Esophagus squamous epithelium (tissue), 5 donors: Measurements from ENCODE around the gene ZGPAT. TPM values are rescaled to one million over a fixed set of nuclear protein-coding genes. Genes with fewer than 3 reads are reported as not detected.
"Not testable (repeated sequence)": the region's sequence is repeated elsewhere in the genome, so short reads cannot be mapped to it uniquely, and the experiment has no call there.

Experiments used
- DNase-seq: peaks from one replicate; lab custom pipeline; 2025; lab: John Stamatoyannopoulos, UW
- H3K27ac ChIP-seq, 4 donors: fragments of 200-600 bp; sonication (generic); one replicate each; pipeline ENCODE4 v1.5.1; 2016 to 2019; ENCODE audit warnings: mild to moderate bottlenecking in 1 of 4
- H3K27me3 ChIP-seq, 4 donors: fragments of 200-600 bp; sonication (generic); 1 replicate in 3 of 4; 2 replicates in 1 of 4; pipeline versions ENCODE4 v1.5.1 to v1.6.0; 2017 to 2021; ENCODE audit warnings: antibody characterized with exemption in 1 of 4
- H3K36me3 ChIP-seq, 3 donors: fragments of 200-600 bp; sonication (generic); one replicate each; pipeline ENCODE4 v1.5.1; 2016 to 2019
- H3K4me1 ChIP-seq, 3 donors: fragments of 200-600 bp; sonication (generic); one replicate each; pipeline ENCODE4 v1.5.1; 2017 to 2019
- H3K4me3 ChIP-seq, 4 donors: fragments of 200-600 bp; sonication (generic); 1 replicate in 3 of 4; 2 replicates in 1 of 4; pipeline ENCODE4 v1.5.1; 2016 to 2019; ENCODE audit warnings: mild to moderate bottlenecking in 2 of 4, moderate library complexity in 1 of 4
- H3K9me3 ChIP-seq, 3 donors: fragments of 200-600 bp; sonication (generic); one replicate each; pipeline ENCODE4 v1.5.1; 2016 to 2019
- POLR2A ChIP-seq, 4 donors: fragments of 450-650 bp; IDR thresholded peaks; one replicate each; pipeline ENCODE4 v1.6.1; 2017; ENCODE audit warnings: antibody characterized with exemption in 4 of 4, mild to moderate bottlenecking in 4 of 4, moderate library complexity in 3 of 4
- WGBS, 2 donors: methylation state at CpG; one replicate each; pipeline ENCODE4 v1.1.5; 2018; 5-methylcytosine and 5-hydroxymethylcytosine counted together
- intact Hi-C: fragments of 100-400 bp; cut with DNase I; formaldehyde crosslinking; loops from one replicate; pipeline ENCODE4 v1.15.0; 2022
- total RNA-seq, 4 donors: library from RNA; depleted of rRNA; stranded (reverse); fragments of >200 nt; gene quantifications; one replicate each; pipeline ENCODE4 v1.1.0, GENCODE V29; 2016
- TF ChIP-seq, protein P1 (sequence below), 6 experiments: fragments of 450-650 bp in 4 of 6; fragments of 200-600 bp in 2 of 6; sonication (generic) in 2 of 6; IDR thresholded peaks; one replicate each; pipeline ENCODE4 v1.5.1; 2016 to 2019; ENCODE audit warnings: antibody characterized with exemption in 6 of 6, mild to moderate bottlenecking in 4 of 6, moderate library complexity in 4 of 6
- donor health status: DM: yes; HTN: yes; CAD: no.

The ZGPAT gene, protein sequence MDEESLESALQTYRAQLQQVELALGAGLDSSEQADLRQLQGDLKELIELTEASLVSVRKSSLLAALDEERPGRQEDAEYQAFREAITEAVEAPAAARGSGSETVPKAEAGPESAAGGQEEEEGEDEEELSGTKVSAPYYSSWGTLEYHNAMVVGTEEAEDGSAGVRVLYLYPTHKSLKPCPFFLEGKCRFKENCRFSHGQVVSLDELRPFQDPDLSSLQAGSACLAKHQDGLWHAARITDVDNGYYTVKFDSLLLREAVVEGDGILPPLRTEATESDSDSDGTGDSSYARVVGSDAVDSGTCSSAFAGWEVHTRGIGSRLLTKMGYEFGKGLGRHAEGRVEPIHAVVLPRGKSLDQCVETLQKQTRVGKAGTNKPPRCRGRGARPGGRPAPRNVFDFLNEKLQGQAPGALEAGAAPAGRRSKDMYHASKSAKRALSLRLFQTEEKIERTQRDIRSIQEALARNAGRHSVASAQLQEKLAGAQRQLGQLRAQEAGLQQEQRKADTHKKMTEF
- 10 to 100 TPM; 25.4 to 31.9 (median 28.3) TPM for total RNA-seq

DNA sequence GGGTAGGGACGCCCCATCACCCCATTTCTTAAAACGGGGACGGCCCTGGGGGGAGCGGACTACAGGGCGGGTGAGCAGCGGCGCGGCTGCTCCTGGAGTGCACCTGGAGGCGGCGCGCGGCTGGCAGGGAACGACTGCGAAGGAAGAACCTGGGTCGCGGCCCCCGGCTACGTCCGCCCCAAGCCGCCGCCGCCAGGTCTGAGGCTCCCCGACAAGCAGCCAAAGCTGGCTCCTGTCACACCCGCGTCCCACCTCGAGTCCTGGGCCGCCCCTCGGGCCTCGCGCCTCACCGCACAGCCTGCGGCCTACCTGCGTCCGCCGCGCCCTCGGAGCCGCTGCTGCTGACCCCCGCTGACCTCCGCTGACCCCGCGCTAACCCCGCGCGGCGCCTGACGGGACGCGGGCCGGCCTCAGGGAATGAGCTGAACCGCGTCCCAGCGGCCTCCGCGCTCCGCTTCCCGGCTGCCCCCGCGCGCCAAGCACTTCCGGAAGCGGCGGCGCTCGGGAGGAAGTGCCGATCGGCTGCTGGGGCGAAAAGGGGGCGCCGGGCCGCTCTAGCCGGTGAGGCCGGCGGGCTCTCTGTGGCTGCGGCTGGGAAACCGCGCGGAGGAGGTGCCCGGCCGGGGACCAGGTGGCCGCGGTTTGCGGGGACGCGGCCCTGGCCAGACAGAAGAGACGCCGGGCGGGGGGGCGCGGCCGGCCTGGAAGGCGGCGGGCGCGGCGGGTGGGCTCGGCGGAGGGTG is at the start of gene ZGPAT, which contains the start of gene ARFRP1:
ZGPAT (plus strand) TSS at position 482 of the 743 bp plus-strand sequence. CDS start 542 bp downstream, outside the sequence.
ARFRP1 (minus strand) TSS at position 419 of the 743 bp plus-strand sequence. CDS start 885 bp downstream, outside the sequence.
- Histone ChIP-seq H3K27me3 (no peaks in the 10 kb centered on the region), H3K27ac (peak within 1 kb of the TSS; percentile 91 to 98 (median 94)), H3K4me3 (peak within 1 kb of the TSS; percentile 66 to 98 (median 88)), H3K36me3 (peaks cover 10 to 77% (median 29%) of the 10 kb centered on the region in 3 donors), H3K4me1 (peaks cover 22 to 43% (median 23%) of the 10 kb centered on the region in 3 donors), H3K9me3 (no peaks in the 10 kb centered on the region)
- no CpG with 5 or more reads among the region's 98 CpGs for whole genome bisulfite sequencing, 2 donors
- peak in 3 of 4 donors; percentile 57 to 71 (median 65) for TF ChIP-seq POLR2A (IDR thresholded peaks at IDR 0.05)
- TF ChIP-seq, protein P1, sequence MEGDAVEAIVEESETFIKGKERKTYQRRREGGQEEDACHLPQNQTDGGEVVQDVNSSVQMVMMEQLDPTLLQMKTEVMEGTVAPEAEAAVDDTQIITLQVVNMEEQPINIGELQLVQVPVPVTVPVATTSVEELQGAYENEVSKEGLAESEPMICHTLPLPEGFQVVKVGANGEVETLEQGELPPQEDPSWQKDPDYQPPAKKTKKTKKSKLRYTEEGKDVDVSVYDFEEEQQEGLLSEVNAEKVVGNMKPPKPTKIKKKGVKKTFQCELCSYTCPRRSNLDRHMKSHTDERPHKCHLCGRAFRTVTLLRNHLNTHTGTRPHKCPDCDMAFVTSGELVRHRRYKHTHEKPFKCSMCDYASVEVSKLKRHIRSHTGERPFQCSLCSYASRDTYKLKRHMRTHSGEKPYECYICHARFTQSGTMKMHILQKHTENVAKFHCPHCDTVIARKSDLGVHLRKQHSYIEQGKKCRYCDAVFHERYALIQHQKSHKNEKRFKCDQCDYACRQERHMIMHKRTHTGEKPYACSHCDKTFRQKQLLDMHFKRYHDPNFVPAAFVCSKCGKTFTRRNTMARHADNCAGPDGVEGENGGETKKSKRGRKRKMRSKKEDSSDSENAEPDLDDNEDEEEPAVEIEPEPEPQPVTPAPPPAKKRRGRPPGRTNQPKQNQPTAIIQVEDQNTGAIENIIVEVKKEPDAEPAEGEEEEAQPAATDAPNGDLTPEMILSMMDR (IDR thresholded peaks at IDR 0.05) = peak in 2 of 6 experiments; percentile 22 to 45
- no peak for DNase-seq
- intact Hi-C loops = no loop called here

DNA sequence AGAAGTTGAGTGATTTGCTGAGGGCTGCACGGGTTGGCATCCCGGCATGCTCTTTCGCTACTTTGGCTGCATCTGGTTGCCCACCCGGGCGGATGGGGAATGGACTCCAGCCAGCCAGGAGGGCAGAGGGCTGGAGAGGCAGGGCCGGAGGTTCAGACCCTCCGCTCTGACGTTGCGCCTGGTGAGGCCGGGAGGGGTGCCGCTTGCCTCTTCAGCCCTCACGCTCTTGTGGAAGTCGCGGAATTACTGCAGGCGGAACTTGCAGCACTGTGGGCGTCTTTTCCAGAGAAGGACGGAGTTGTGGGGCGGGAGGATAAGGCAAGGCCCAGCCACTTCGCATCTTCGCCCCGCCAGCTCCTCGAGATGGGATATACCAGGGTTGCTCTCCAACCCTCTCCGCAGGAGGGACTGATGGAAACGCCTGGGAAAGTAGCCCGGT is 49.1 kb upstream of the ZGPAT start:
- Histone ChIP-seq H3K27ac (peak overlapping the region; percentile 82 to 91 (median 90)), H3K4me3 (peak overlapping the region; percentile 63 to 89 (median 82)), H3K9me3 (no peaks in the 10 kb centered on the region), H3K36me3 (peaks cover 10 to 35% (median 12%) of the 10 kb centered on the region in 3 donors), H3K4me1 (peaks cover 18 to 37% (median 19%) of the 10 kb centered on the region in 3 donors), H3K27me3 (no peaks in the 10 kb centered on the region)
- intact Hi-C loops = no loop called here
- TF ChIP-seq, protein P1 (IDR thresholded peaks at IDR 0.05) = no peak
- peak in 1 of 4 donors; percentile 21 for TF ChIP-seq POLR2A (IDR thresholded peaks at IDR 0.05)
- WGBS, 2 donors = 0 to 6% methylated on average over 12 to 13 of the region's 25 CpGs
- no peak for DNase-seq

DNA sequence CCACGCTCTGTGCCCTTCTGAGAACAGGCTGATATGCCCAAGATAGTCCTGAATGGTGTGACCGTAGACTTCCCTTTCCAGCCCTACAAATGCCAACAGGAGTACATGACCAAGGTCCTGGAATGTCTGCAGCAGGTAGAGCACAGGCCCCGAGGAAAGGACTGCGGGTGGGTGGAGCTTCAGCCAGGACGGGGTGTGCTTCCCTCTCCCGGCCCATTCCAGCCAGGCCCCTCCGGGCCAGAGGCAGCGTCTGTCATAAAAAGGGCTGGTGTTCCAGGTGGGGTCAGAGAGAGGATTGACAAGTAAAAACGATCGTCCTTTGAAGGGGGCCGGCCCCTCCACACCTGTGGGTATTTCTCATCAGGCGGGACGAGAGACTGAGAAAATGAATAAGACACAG is 48.5 kb upstream of the ZGPAT start:
- H3K9me3 ChIP-seq = no peaks in the 10 kb centered on the region
- intact Hi-C loops = no loop called here
- peaks cover 14 to 31% (median 14%) of the 10 kb centered on the region in 3 donors for H3K4me1 ChIP-seq
- no peak for DNase-seq
- H3K27ac ChIP-seq = peak overlapping the region; percentile 82 to 91 (median 90)
- no peaks in the 10 kb centered on the region for H3K27me3 ChIP-seq
- H3K36me3 ChIP-seq = peaks cover 10 to 41% (median 12%) of the 10 kb centered on the region in 3 donors
- peak overlapping the region in 3 of 4 donors; percentile 77 to 89 (median 88) for H3K4me3 ChIP-seq
- TF ChIP-seq POLR2A (IDR thresholded peaks at IDR 0.05) = no peak
- TF ChIP-seq, protein P1 (IDR thresholded peaks at IDR 0.05) = no peak
- 87% methylated on average over 6 of the region's 13 CpGs; no CpG with 5 or more reads in 1 of the 2 donors for WGBS, 2 donors

DNA sequence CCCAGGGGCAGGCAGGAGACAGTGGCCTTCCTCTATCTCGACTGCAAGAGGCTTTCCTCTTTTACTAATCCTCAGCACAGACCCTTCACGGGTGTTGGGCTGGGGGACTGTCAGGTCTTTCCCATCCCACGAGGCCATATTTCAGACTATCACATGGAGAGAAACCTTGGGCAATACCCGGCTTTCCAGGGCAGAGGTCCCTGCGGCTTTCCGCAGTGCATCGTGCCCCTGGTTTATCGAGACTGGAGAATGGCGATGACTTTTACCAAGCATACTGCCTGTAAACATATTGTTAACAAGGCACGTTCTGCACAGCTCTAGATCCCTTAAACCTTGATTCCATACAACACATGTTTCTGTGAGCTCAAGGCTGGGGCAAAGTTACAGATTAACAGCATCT is 47.7 kb upstream of the ZGPAT start:
- H3K27ac ChIP-seq, H3K4me3 ChIP-seq, H3K27me3 ChIP-seq, H3K9me3 ChIP-seq, intact Hi-C loops, DNase-seq: not testable (repeated sequence)
- Histone ChIP-seq H3K4me1 (peaks cover 14 to 29% (median 14%) of the 10 kb centered on the region in 3 donors), H3K36me3 (peaks cover 10 to 49% (median 12%) of the 10 kb centered on the region in 3 donors)
- 67 to 91% methylated on average over 2 to 10 of the region's 10 CpGs for WGBS, 2 donors

DNA sequence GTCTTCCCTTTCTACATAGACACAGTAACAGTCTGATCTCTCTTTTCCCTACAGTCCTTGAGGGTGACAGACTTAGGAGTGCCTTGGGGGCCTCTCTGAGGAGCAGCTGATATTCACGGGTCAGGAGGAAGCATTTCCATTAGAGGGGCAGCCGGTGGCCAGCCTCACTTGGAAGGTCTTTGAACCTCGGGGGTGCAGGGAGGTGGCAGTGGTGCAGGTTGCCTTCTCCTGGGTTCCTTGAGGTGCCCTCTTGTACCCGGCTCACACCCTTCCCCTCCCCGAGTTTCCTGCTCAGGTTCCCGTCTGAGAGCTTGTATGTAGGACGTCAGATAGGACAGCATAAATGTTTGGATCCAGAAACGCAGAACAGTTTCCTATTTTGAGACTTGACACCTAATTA is 47.2 kb upstream of the ZGPAT start:
- H3K9me3 ChIP-seq = no peaks in the 10 kb centered on the region
- no peaks in the 10 kb centered on the region for H3K27me3 ChIP-seq
- intact Hi-C loops = no loop called here
- H3K36me3 ChIP-seq = peaks cover 10 to 53% (median 12%) of the 10 kb centered on the region in 3 donors
- H3K4me1 ChIP-seq = peaks cover 14 to 29% (median 14%) of the 10 kb centered on the region in 3 donors
- H3K4me3 ChIP-seq = no peak overlapping the region
- H3K27ac ChIP-seq = no peak overlapping the region
- no peak for TF ChIP-seq POLR2A (IDR thresholded peaks at IDR 0.05)
- TF ChIP-seq, protein P1 (IDR thresholded peaks at IDR 0.05) = no peak
- no peak for DNase-seq
- 84 to 86% methylated on average over 7 to 8 of the region's 8 CpGs for WGBS, 2 donors
